KOPT-K1 (cell line): Measurements from ENCODE around the gene RPE.

ENCODE experiments used
- H3K27ac ChIP-seq: fragments of 200-600 bp; sonication (generic); 2 replicates; pipeline ENCODE4 v1.5.1; 2016; ENCODE audit warnings: antibody characterized with exemption, mild to moderate bottlenecking, low read depth, low read length; ENCODE audit not compliant: poor library complexity, severe bottlenecking
- H3K36me3 ChIP-seq: fragments of 200-600 bp; sonication (generic); 2 replicates; pipeline ENCODE4 v1.5.1; 2017; ENCODE audit warnings: antibody characterized with exemption, mild to moderate bottlenecking, low read length, moderate library complexity; ENCODE audit not compliant: insufficient read depth
- H3K9me3 ChIP-seq: fragments of 200-600 bp; sonication (generic); 2 replicates; pipeline ENCODE4 v1.5.1; 2017; ENCODE audit warnings: antibody characterized with exemption, low read length, mild to moderate bottlenecking; ENCODE audit not compliant: insufficient read depth, poor library complexity, severe bottlenecking

RPE gene

GRCh38 chr2:210034087-210034683, 31.7 kb downstream of the RPE start:
- Histone ChIP-seq H3K36me3 (peaks cover 6% of the 10 kb centered on the region), H3K9me3 (no peaks in the 10 kb centered on the region), H3K27ac (no peak overlapping the region)

- Histone ChIP-seq H3K36me3 (peaks cover 6% of the 10 kb centered on the region), H3K9me3 (no peaks in the 10 kb centered on the region), H3K27ac (no peak overlapping the region)
Observed at GRCh38 chr2:210035679-210036078, 33.2 kb downstream of the RPE start.

- Histone ChIP-seq H3K36me3 (no peaks in the 10 kb centered on the region), H3K9me3 (no peaks in the 10 kb centered on the region), H3K27ac (no peak overlapping the region)
Observed at GRCh38 chr2:210038078-210038477, 35.6 kb downstream of the RPE start.

- Histone ChIP-seq H3K27ac (no peak overlapping the region), H3K9me3 (peaks cover 11% of the 10 kb centered on the region), H3K36me3 (peaks cover 4% of the 10 kb centered on the region; the same call in 1 of the 2 replicates)
Observed at GRCh38 chr2:210046851-210047500, 44.5 kb downstream of the RPE start.

- H3K27ac ChIP-seq: no peak overlapping the region
- H3K9me3 ChIP-seq: peaks cover 16% of the 10 kb centered on the region
- H3K36me3 ChIP-seq: peaks cover 4% of the 10 kb centered on the region; the same call in 1 of the 2 replicates
Observed at GRCh38 chr2:210049831-210050230, 47.4 kb downstream of the RPE start.

GRCh38 chr2:210050885-210051284, 48.4 kb downstream of the RPE start:
- Histone ChIP-seq H3K36me3 (peaks cover 3% of the 10 kb centered on the region; the same call in 1 of the 2 replicates), H3K27ac (no peak overlapping the region), H3K9me3 (peaks cover 25% of the 10 kb centered on the region)

GRCh38 chr2:210054696-210055095, 52.3 kb downstream of the RPE start:
- peaks cover 26% of the 10 kb centered on the region for H3K9me3 ChIP-seq
- H3K36me3 ChIP-seq: no peaks in the 10 kb centered on the region

GRCh38 chr2:210055825-210056224, 53.4 kb downstream of the RPE start:
- Histone ChIP-seq H3K27ac (no peak overlapping the region), H3K36me3 (no peaks in the 10 kb centered on the region), H3K9me3 (peaks cover 26% of the 10 kb centered on the region)

More at GRCh38 chr2:210054696-210055095, 52.3 kb downstream of the RPE start:
- no peak overlapping the region for H3K27ac ChIP-seq

GRCh38 chr2:210063306-210063705, 60.9 kb downstream of the RPE start:
- no peaks in the 10 kb centered on the region for H3K9me3 ChIP-seq
- H3K36me3 ChIP-seq: no peaks in the 10 kb centered on the region
- no peak overlapping the region for H3K27ac ChIP-seq
